ENCODE results near the gene CEP97. TPM values are rescaled to one million over a fixed set of nuclear protein-coding genes. Genes with fewer than 3 reads are reported as not detected.
"Not testable (repeated sequence)": the region's sequence is repeated elsewhere in the genome, so short reads cannot be mapped to it uniquely, and the experiment has no call there.

The CEP97 gene
- 19.2 and 28.7 TPM in 2 replicates for total RNA-seq (2014; rRNA removed; shearing (Covaris generic))

- DNase-seq (ENCODE audit: low read depth) = peak; percentile 97
Observed at GRCh38 chr3:101724329-101725193, at the start of gene CEP97. Gene CEP97 (plus strand): TSS chr3:101724614. CDS start chr3:101724677, 63 bp downstream.

GRCh38 chr3:101675709-101676215 is 48.7 kb upstream of the CEP97 start:
- DNase-seq (ENCODE audit: low read depth) = no peak

GRCh38 chr3:101676216-101676764 is 48.1 kb upstream of the CEP97 start:
- peak; percentile 98 for DNase-seq (ENCODE audit: low read depth)

- DNase-seq (ENCODE audit: low read depth) = peak; percentile 100
Observed at GRCh38 chr3:101676765-101677435, 47.5 kb upstream of the CEP97 start, which contains the start of gene ZBTB11. Gene ZBTB11 (minus strand): TSS chr3:101677132. CDS start chr3:101676914, 218 bp downstream.

- DNase-seq (ENCODE audit: low read depth) = no peak
Observed at GRCh38 chr3:101677436-101678286, 46.8 kb upstream of the CEP97 start.

- DNase-seq (ENCODE audit: low read depth) = peak; percentile 9
Observed at GRCh38 chr3:101678837-101679236, 45.6 kb upstream of the CEP97 start.

GRCh38 chr3:101680466-101680865 is 43.9 kb upstream of the CEP97 start:
- DNase-seq (ENCODE audit: low read depth) = peak; percentile 7

GRCh38 chr3:101685050-101685400 is 39.4 kb upstream of the CEP97 start:
- no peak for DNase-seq (ENCODE audit: low read depth)

- peak; percentile 44 for DNase-seq (ENCODE audit: low read depth)
Observed at GRCh38 chr3:101685870-101686307, 38.5 kb upstream of the CEP97 start.

GRCh38 chr3:101687142-101687931 is 37.1 kb upstream of the CEP97 start:
- peak; percentile 63 for DNase-seq (ENCODE audit: low read depth)

- DNase-seq (ENCODE audit: low read depth) = no peak
Observed at GRCh38 chr3:101689286-101689685, 35.1 kb upstream of the CEP97 start.

GRCh38 chr3:101690972-101691371 is 33.4 kb upstream of the CEP97 start:
- DNase-seq (ENCODE audit: low read depth) = peak; percentile 7

GRCh38 chr3:101691685-101692671 is 32.4 kb upstream of the CEP97 start:
- not testable (repeated sequence) for DNase-seq (ENCODE audit: low read depth)

GRCh38 chr3:101693540-101693939 is 30.9 kb upstream of the CEP97 start:
- peak; percentile 55 for DNase-seq (ENCODE audit: low read depth)

GRCh38 chr3:101694836-101695235 is 29.6 kb upstream of the CEP97 start:
- not testable (repeated sequence) for DNase-seq (ENCODE audit: low read depth)

GRCh38 chr3:101695779-101696372 is 28.5 kb upstream of the CEP97 start:
- peak; percentile 70 for DNase-seq (ENCODE audit: low read depth)

- DNase-seq (ENCODE audit: low read depth) = no peak
Observed at GRCh38 chr3:101701696-101702634, 22.4 kb upstream of the CEP97 start.

GRCh38 chr3:101702726-101703125 is 21.7 kb upstream of the CEP97 start:
- peak; percentile 28 for DNase-seq (ENCODE audit: low read depth)
